Naive thymus-derived CD4-positive, alpha-beta T cell (primary cell): ENCODE measurements around the gene ERCC4. TPM values are rescaled to one million over a fixed set of nuclear protein-coding genes. Genes with fewer than 3 reads are reported as not detected.

Experiments
- ATAC-seq: fragments of 150-1000 bp; cut with Tn5 transposase; 2 replicates; pipeline ENCODE4 v1.10.0; 2021; ENCODE audit warnings: mild to moderate bottlenecking, moderate library complexity
- CTCF ChIA-PET: fragments of 350-600 bp; sonication (Branson Sonifier 250); formaldehyde crosslinking; loops from one replicate; lab custom pipeline; 2021; ENCODE audit warnings: antibody characterized with exemption; lab: Charles Lee
- POLR2A ChIA-PET: fragments of 350-600 bp; sonication (Branson Sonifier 250); formaldehyde crosslinking; loops from one replicate; lab custom pipeline; 2021; ENCODE audit warnings: antibody characterized with exemption, inconsistent platforms; lab: Charles Lee
- DNase-seq, 9 donors: peaks; one replicate each; pipeline versions ENCODE4 v3.0.0 to v3.0.0-alpha.2; 2020 to 2022; ENCODE audit warnings: mixed read lengths in 1 of 9
- H3K27ac ChIP-seq: one replicate; pipeline ENCODE4 v1.7.0; 2013; ENCODE audit warnings: mild to moderate bottlenecking, low read depth, low read length, moderate library complexity
- H3K27me3 ChIP-seq, 2 donors: one replicate each; pipeline ENCODE4 v1.7.0; 2013; ENCODE audit warnings: low read length in 2 of 2, mild to moderate bottlenecking in 2 of 2, moderate library complexity in 2 of 2; ENCODE audit not compliant: control insufficient read depth in 2 of 2, insufficient read depth in 2 of 2
- H3K36me3 ChIP-seq, 3 experiments: 1 replicate in 2 of 3; 2 replicates in 1 of 3; pipeline ENCODE4 v1.7.0; 2013; ENCODE audit warnings: low read length in 3 of 3, mild to moderate bottlenecking in 3 of 3, moderate library complexity in 1 of 3; ENCODE audit not compliant: insufficient read depth in 3 of 3, control insufficient read depth in 2 of 3
- H3K4me1 ChIP-seq, 2 donors: one replicate each; pipeline ENCODE4 v1.7.0; 2013; ENCODE audit warnings: low read length in 2 of 2, mild to moderate bottlenecking in 2 of 2, moderate library complexity in 1 of 2; ENCODE audit not compliant: control insufficient read depth in 2 of 2, insufficient read depth in 2 of 2
- H3K4me3 ChIP-seq: 2 replicates; pipeline ENCODE4 v1.7.0; 2013; ENCODE audit warnings: mild to moderate bottlenecking, low read length
- H3K9me3 ChIP-seq, 3 experiments: 1 replicate in 2 of 3; 2 replicates in 1 of 3; pipeline ENCODE4 v1.7.0; 2013; ENCODE audit warnings: low read length in 3 of 3; ENCODE audit not compliant: control insufficient read depth in 2 of 3
- H3K27ac Mint-ChIP-seq, 9 donors: one replicate each; pipeline ENCODE4 v1.8.0; 2020 to 2022; ENCODE audit warnings: mixed read lengths in 9 of 9, mild to moderate bottlenecking in 8 of 9, moderate library complexity in 5 of 9, inconsistent platforms in 2 of 9
- H3K27me3 Mint-ChIP-seq, 5 donors: one replicate each; pipeline ENCODE4 v1.8.0; 2021 to 2022; ENCODE audit warnings: mixed read lengths in 5 of 5, mild to moderate bottlenecking in 1 of 5
- H3K36me3 Mint-ChIP-seq, 5 donors: one replicate each; pipeline ENCODE4 v1.8.0; 2020 to 2022; ENCODE audit warnings: mixed read lengths in 5 of 5, mild to moderate bottlenecking in 3 of 5, inconsistent platforms in 1 of 5
- H3K4me1 Mint-ChIP-seq, 7 donors: one replicate each; pipeline ENCODE4 v1.8.0; 2020 to 2022; ENCODE audit warnings: mixed read lengths in 7 of 7, mild to moderate bottlenecking in 3 of 7, inconsistent platforms in 1 of 7
- H3K4me3 Mint-ChIP-seq, 10 donors: one replicate each; pipeline ENCODE4 v1.8.0; 2020 to 2022; ENCODE audit warnings: mild to moderate bottlenecking in 10 of 10, mixed read lengths in 10 of 10, moderate library complexity in 6 of 10, inconsistent platforms in 2 of 10
- H3K9me3 Mint-ChIP-seq, 11 donors: one replicate each; pipeline ENCODE4 v1.8.0; 2020 to 2022; ENCODE audit warnings: mixed read lengths in 11 of 11, mild to moderate bottlenecking in 4 of 11, inconsistent platforms in 1 of 11, moderate library complexity in 1 of 11
- intact Hi-C, 2 donors: fragments of 100-400 bp; cut with micrococcal nuclease; formaldehyde crosslinking; loops; one replicate each; pipeline ENCODE4 v1.15.1; 2023
- polyA plus RNA-seq, 2 donors: library from polyadenylated mRNA; unstranded; fragments of 300-500 nt; fragmentation: Illumina TruSeq; gene quantifications; one replicate each; pipeline ENCODE4 v1.2.3, GENCODE V29; 2021
- total RNA-seq, 6 experiments: library from RNA in 5 of 6; stranded (reverse) in 5 of 6; gene quantifications; 1 replicate in 5 of 6; 2 replicates in 1 of 6; pipeline ENCODE4 v1.2.3 and lab custom pipeline; 2021 to 2026

ERCC4 gene
- total and polyA plus RNA-seq, 7 experiments from 2014 or later, result 6.1 to 26.4 (median 13.9) TPM

DNA sequence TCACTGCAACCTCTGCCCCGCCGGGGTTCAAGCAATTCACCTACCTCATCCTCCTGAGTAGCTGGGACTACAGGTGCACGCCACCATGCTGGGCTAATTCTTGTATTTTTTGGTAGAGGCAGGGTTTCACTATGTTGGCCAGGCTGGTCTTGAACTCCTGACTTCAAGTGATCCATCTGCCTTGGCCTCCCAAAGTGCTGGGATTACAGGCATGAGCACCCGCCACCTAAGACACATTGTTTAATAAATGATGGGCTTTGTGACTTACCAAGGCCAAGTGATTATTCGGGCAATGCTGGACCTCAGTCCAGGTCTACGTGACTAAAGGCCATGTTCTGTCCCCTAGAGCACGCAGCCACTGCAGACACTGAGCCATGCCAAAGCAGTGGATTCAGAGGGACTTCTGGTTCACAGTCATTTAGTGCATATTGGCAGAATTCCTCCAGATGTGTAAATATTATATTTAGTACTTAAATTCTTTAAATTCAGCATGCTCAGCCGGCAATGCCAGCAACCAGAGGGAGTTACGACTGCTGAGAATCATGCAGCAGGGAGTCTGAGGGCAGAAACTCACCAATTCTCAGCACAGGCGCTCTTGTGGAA lies 4.8 kb upstream of the ERCC4 start:
- Histone ChIP-seq H3K9me3 (no peaks in the 10 kb centered on the region), H3K36me3 (peaks cover 0 to 1% (median 0%) of the 10 kb centered on the region in 3 experiments), H3K27me3 (no peaks in the 10 kb centered on the region), H3K4me1 (peaks cover 3% of the 10 kb centered on the region in 2 donors), H3K4me3 (no peak overlapping the region), H3K27ac (no peak overlapping the region)
- Mint-ChIP-seq H3K4me1 (peaks cover 3 to 12% (median 7%) of the 10 kb centered on the region in 7 donors), H3K36me3 (no peaks in the 10 kb centered on the region), H3K27ac (no peak overlapping the region), H3K4me3 (no peak overlapping the region), H3K27me3 (peaks cover 0 to 20% (median 9%) of the 10 kb centered on the region in 5 donors), H3K9me3 (peaks cover 0 to 4% (median 0%) of the 10 kb centered on the region in 11 donors)
- POLR2A ChIA-PET, result no interaction called here
- DNase-seq (no peak), ATAC-seq (no peak)
- intact Hi-C loops, result loop anchor here in 1 of 2 donors (5.0 kb wide), 2 partner anchors 392 to 1818 kb away; no protein-coding TSS in a partner anchor
- CTCF ChIA-PET, result no interaction called here

DNA sequence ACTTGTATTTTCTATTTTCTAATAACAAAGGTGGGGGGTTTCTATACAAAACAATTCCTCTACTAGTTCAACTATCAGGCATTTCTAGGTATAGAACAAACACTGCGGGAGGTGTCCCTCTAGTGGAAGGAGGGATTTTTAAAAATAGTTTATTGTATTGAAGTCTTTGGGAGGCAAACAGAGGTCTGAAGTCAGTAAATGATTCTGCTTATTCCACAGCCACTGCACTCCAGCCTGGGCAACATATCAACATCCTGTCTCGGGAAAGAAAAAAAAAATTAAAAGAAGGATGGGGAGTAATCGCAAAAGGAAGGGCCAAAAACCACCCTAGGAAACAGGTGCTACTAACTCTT lies 648 bp upstream of the ERCC4 start:
- H3K36me3 ChIP-seq, result peaks cover 0 to 12% (median under 1%) of the 10 kb centered on the region in 3 experiments
- POLR2A ChIA-PET, result interaction anchor here (0.7 to 1.4 kb wide), 6 partner anchors 19 to 1724 kb away, joined by 3 to 5 read pairs (median 4); partner anchors contain the start of genes MARF1 and PARN
- no peaks in the 10 kb centered on the region for H3K27me3 ChIP-seq
- peaks cover 11 to 16% of the 10 kb centered on the region in 2 donors for H3K4me1 ChIP-seq
- Mint-ChIP-seq H3K9me3 (no peaks in the 10 kb centered on the region), H3K27ac (peak overlapping the region in 8 of 9 donors; percentile 16 to 95 (median 89)), H3K27me3 (peaks cover 0 to 7% (median 0%) of the 10 kb centered on the region in 5 donors), H3K4me3 (peak overlapping the region; percentile 61 to 97 (median 92)), H3K4me1 (peaks cover 18 to 30% (median 25%) of the 10 kb centered on the region in 7 donors), H3K36me3 (peaks cover 3 to 4% (median 4%) of the 10 kb centered on the region in 5 donors)
- H3K4me3 ChIP-seq, result peak overlapping the region; percentile 38
- CTCF ChIA-PET, result interaction anchor here (0.7 to 1.3 kb wide), 7 partner anchors 11 to 366 kb away, joined by 3 to 6 read pairs (median 4); no protein-coding TSS in a partner anchor
- intact Hi-C loops, result loop anchor here (1.0 to 5.0 kb wide), 6 partner anchors 53 to 1943 kb away; partner anchors contain the start of genes MRTFB (in 1 of the 2) and SNX29 (in 1 of the 2)
- H3K27ac ChIP-seq, result peak overlapping the region; percentile 49
- peak in 3 of 9 donors; percentile 29 to 56 (median 47) for DNase-seq
- ATAC-seq, result peak; percentile 36
- no peaks in the 10 kb centered on the region for H3K9me3 ChIP-seq

DNA sequence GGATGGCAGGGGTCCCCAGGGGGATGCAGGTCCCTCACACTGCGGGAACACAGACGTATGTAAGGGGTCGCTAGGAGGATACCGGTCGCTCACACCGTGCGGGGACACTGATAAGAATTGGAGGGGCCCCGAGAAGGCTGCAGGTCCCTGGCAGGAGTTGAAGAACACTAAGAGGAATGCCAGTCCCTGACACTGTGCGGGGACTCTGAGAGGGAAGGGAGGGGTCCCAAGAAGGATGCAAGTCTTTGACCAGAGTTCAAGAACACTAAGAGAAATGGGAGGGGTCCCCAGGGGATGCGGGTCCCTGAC lies 510 bp downstream of the ERCC4 start:
- DNase-seq, result peak in 1 of 9 donors; percentile 16
- ChIA-PET CTCF (interaction anchor here (0.5 to 1.3 kb wide), 6 partner anchors 10 to 591 kb away, joined by 3 to 5 read pairs (median 4); no protein-coding TSS in a partner anchor), POLR2A (interaction anchor here (0.6 to 1.4 kb wide), 3 partner anchors 710 to 1971 kb away, joined by 3 to 5 read pairs (median 3); partner anchors contain the start of genes MARF1 and PARN)
- H3K4me1 Mint-ChIP-seq, result peaks cover 18 to 30% (median 25%) of the 10 kb centered on the region in 7 donors
- peaks cover 3 to 4% (median 4%) of the 10 kb centered on the region in 5 donors for H3K36me3 Mint-ChIP-seq
- peaks cover 0 to 13% (median 3%) of the 10 kb centered on the region in 3 experiments for H3K36me3 ChIP-seq
- no peaks in the 10 kb centered on the region for H3K27me3 ChIP-seq
- H3K27me3 Mint-ChIP-seq, result peaks cover 0 to 7% (median 0%) of the 10 kb centered on the region in 5 donors
- intact Hi-C loops, result loop anchor here (1.0 to 10.0 kb wide), 6 partner anchors 152 to 710 kb away; partner anchors contain the start of genes PARN (in 2 of the 2) and MRTFB (in 1 of the 2)
- H3K4me3 ChIP-seq, result peak overlapping the region; percentile 98
- peak overlapping the region; percentile 16 to 96 (median 93) for H3K27ac Mint-ChIP-seq
- ATAC-seq, result no peak
- H3K4me1 ChIP-seq, result peaks cover 11 to 16% of the 10 kb centered on the region in 2 donors
- H3K9me3 ChIP-seq, result no peaks in the 10 kb centered on the region
- H3K27ac ChIP-seq, result peak overlapping the region; percentile 85
- H3K9me3 Mint-ChIP-seq, result no peaks in the 10 kb centered on the region
- peak overlapping the region; percentile 61 to 97 (median 92) for H3K4me3 Mint-ChIP-seq

DNA sequence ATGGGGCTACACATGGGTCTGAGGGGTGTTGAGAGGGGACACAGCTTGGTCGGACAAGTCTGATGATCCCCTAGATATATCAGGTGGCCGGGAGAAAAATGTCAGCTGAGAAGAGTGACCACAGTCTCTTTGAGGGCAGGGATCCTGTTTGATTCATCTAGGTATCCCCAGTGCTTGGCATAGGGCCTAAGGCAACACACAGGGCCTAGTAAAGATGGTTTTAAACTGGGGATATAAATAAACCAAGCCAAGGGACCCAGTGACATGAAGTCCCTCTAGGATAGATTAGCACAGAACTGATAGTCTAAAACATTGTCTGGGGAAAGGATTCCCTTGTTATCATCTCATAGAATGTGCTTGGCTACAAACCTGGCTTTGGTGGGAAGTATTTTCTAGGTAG lies 1.4 kb downstream of the ERCC4 start:
- H3K27ac Mint-ChIP-seq, result peak overlapping the region; percentile 16 to 96 (median 87)

DNA sequence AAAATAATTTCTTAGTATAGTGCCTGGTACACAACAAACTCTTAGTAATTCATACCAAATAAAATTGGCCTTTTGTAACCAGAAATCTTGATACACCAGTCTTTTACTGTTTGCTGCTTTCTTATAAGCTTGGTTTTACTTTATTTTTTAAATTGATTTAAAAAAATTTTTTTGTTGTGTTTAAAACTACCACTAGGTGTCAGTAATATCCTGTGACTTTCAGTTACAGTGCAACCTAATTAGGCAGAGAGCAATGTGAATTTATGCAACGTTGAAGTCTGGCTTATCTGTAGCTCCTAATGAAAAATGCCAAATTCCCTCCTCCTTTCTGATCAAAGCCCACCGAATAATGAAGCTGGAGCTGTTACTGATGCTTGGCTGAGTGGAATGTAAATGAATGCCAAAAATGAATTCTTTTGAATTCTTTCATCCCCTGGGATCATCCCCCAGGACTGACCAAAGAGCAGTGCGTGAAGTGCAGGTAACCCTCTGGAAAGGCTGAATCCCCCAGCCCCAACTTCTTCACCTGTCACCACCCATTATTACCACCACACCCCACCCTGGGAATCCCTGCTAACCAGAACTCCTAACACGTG lies 3.8 kb downstream of the ERCC4 start:
- H3K4me1 ChIP-seq, result peaks cover 11 to 16% of the 10 kb centered on the region in 2 donors
- DNase-seq, result peak in 6 of 9 donors; percentile 27 to 62 (median 50)
- peaks cover 16 to 31% (median 25%) of the 10 kb centered on the region in 7 donors for H3K4me1 Mint-ChIP-seq
- no peak overlapping the region for H3K27ac ChIP-seq
- intact Hi-C loops, result loop anchor here (1.0 to 10.0 kb wide), 8 partner anchors 148 to 711 kb away; partner anchors contain the start of gene MRTFB (in 1 of the 2)
- H3K36me3 Mint-ChIP-seq, result peaks cover 3 to 19% (median 13%) of the 10 kb centered on the region in 5 donors
- peak overlapping the region in 2 of 9 donors; percentile 7 to 64 for H3K27ac Mint-ChIP-seq
- ChIA-PET CTCF (interaction anchor here (0.6 to 2.0 kb wide), 10 partner anchors 10 to 676 kb away, joined by 3 to 7 read pairs (median 3); no protein-coding TSS in a partner anchor), POLR2A (interaction anchor here (0.6 kb wide), 1 partner anchor 1463 kb away, joined by 3 read pairs; no protein-coding TSS in a partner anchor)
- no peaks in the 10 kb centered on the region for H3K9me3 ChIP-seq
- H3K36me3 ChIP-seq, result peaks cover 0 to 27% (median 3%) of the 10 kb centered on the region in 3 experiments
- no peak for ATAC-seq
- H3K4me3 ChIP-seq, result no peak overlapping the region
- peak overlapping the region in 1 of 10 donors; percentile 5 for H3K4me3 Mint-ChIP-seq
- H3K27me3 ChIP-seq, result no peaks in the 10 kb centered on the region
- no peaks in the 10 kb centered on the region for H3K27me3 Mint-ChIP-seq
- no peaks in the 10 kb centered on the region for H3K9me3 Mint-ChIP-seq

More for the DNA sequence above, 1.4 kb downstream of the ERCC4 start:
- Mint-ChIP-seq H3K36me3 (peaks cover 3 to 13% (median 7%) of the 10 kb centered on the region in 5 donors), H3K9me3 (no peaks in the 10 kb centered on the region), H3K4me1 (peaks cover 18 to 31% (median 28%) of the 10 kb centered on the region in 7 donors), H3K27me3 (peaks cover 0 to 7% (median 0%) of the 10 kb centered on the region in 5 donors), H3K4me3 (peak overlapping the region; percentile 61 to 97 (median 92))
- intact Hi-C loops, result loop anchor here (5.0 to 10.0 kb wide), 4 partner anchors 151 to 386 kb away; partner anchors contain the start of gene MRTFB (in 1 of the 2)
- Histone ChIP-seq H3K9me3 (no peaks in the 10 kb centered on the region), H3K4me1 (peaks cover 11 to 16% of the 10 kb centered on the region in 2 donors), H3K27me3 (no peaks in the 10 kb centered on the region), H3K27ac (peak overlapping the region; percentile 85), H3K36me3 (peaks cover 0 to 21% (median 3%) of the 10 kb centered on the region in 3 experiments), H3K4me3 (no peak overlapping the region)
- POLR2A ChIA-PET, result interaction anchor here (0.6 kb wide), 1 partner anchor 68 kb away, joined by 3 read pairs; no protein-coding TSS in a partner anchor
- DNase-seq, result no peak
- no peak for ATAC-seq
- CTCF ChIA-PET, result no interaction called here

DNA sequence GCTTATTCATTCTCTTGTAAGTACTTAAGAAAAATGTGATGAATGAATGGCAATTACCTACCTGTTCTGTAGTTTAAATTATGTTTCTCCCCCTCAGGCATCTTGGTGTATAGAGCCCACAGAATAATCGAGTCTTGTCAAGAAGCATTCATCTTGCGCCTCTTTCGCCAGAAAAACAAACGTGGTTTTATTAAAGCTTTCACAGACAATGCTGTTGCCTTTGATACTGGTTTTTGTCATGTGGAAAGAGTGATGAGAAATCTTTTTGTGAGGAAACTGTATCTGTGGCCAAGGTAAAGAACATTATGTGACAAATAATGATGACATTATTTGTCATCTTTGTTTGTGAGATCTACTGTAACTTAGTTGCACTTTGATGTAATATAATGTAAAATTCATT lies 6.5 kb downstream of the ERCC4 start:
- Mint-ChIP-seq H3K36me3 (peaks cover 3 to 24% (median 17%) of the 10 kb centered on the region in 5 donors), H3K27me3 (no peaks in the 10 kb centered on the region), H3K9me3 (no peaks in the 10 kb centered on the region), H3K4me3 (no peak overlapping the region), H3K4me1 (peaks cover 3 to 10% (median 5%) of the 10 kb centered on the region in 7 donors), H3K27ac (no peak overlapping the region)
- Histone ChIP-seq H3K9me3 (no peaks in the 10 kb centered on the region), H3K27me3 (no peaks in the 10 kb centered on the region), H3K4me3 (no peak overlapping the region), H3K27ac (no peak overlapping the region), H3K4me1 (peaks cover 0 to 2% of the 10 kb centered on the region in 2 donors), H3K36me3 (peaks cover 0 to 32% (median 3%) of the 10 kb centered on the region in 3 experiments)
- intact Hi-C loops, result loop anchor here in 1 of 2 donors (10.0 kb wide), 1 partner anchor 268 kb away; no protein-coding TSS in a partner anchor
- POLR2A ChIA-PET, result no interaction called here
- CTCF ChIA-PET, result no interaction called here
- no peak for DNase-seq
- no peak for ATAC-seq
